ENCODE data around the gene STYXL2. TPM values are rescaled to one million over a fixed set of nuclear protein-coding genes. Genes with fewer than 3 reads are reported as not detected.

STYXL2 gene
- total RNA-seq, 1 donor = not detected

- no peak for TF ChIP-seq CTCF (IDR thresholded peaks at IDR 0.05; ENCODE audit: insufficient read depth, low read depth, low read length)
- H3K4me3 ChIP-seq (ENCODE audit: low read depth, low read length) = no peak overlapping the region
- no peak for DNase-seq (ENCODE audit: low read depth)
Observed at GRCh38 chr1:167077128-167077867, 16.6 kb upstream of the STYXL2 start.

GRCh38 chr1:167077868-167078210 lies 16.0 kb upstream of the STYXL2 start:
- TF ChIP-seq CTCF (IDR thresholded peaks at IDR 0.05; ENCODE audit: insufficient read depth, low read depth, low read length) = no peak
- no peak for DNase-seq (ENCODE audit: low read depth)
- no peak overlapping the region for H3K4me3 ChIP-seq (ENCODE audit: low read depth, low read length)

GRCh38 chr1:167081594-167082156 lies 12.2 kb upstream of the STYXL2 start:
- no peak overlapping the region for H3K4me3 ChIP-seq (ENCODE audit: low read depth, low read length)
- no peak for DNase-seq (ENCODE audit: low read depth)
- no peak for TF ChIP-seq CTCF (IDR thresholded peaks at IDR 0.05; ENCODE audit: insufficient read depth, low read depth, low read length)

- no peak overlapping the region for H3K4me3 ChIP-seq (ENCODE audit: low read depth, low read length)
- no peak for DNase-seq (ENCODE audit: low read depth)
- no peak for TF ChIP-seq CTCF (IDR thresholded peaks at IDR 0.05; ENCODE audit: insufficient read depth, low read depth, low read length)
Observed at GRCh38 chr1:167082511-167083027, 11.3 kb upstream of the STYXL2 start.

GRCh38 chr1:167083066-167083665 lies 10.7 kb upstream of the STYXL2 start:
- no peak for DNase-seq (ENCODE audit: low read depth)
- no peak overlapping the region for H3K4me3 ChIP-seq (ENCODE audit: low read depth, low read length)
- no peak for TF ChIP-seq CTCF (IDR thresholded peaks at IDR 0.05; ENCODE audit: insufficient read depth, low read depth, low read length)

GRCh38 chr1:167083871-167084270 lies 10.0 kb upstream of the STYXL2 start:
- no peak overlapping the region for H3K4me3 ChIP-seq (ENCODE audit: low read depth, low read length)
- no peak for TF ChIP-seq CTCF (IDR thresholded peaks at IDR 0.05; ENCODE audit: insufficient read depth, low read depth, low read length)
- no peak for DNase-seq (ENCODE audit: low read depth)
